ENCODE data around the gene NDUFA7. TPM values are rescaled to one million over a fixed set of nuclear protein-coding genes. Genes with fewer than 3 reads are reported as not detected.
"Not testable (repeated sequence)": the region's sequence is repeated elsewhere in the genome, so short reads cannot be mapped to it uniquely, and the experiment has no call there.

The NDUFA7 gene
- total and polyA plus RNA-seq, 11 donors = 74.5 to 393 (median 104) TPM

- H3K27ac ChIP-seq = peak overlapping the region in 10 of 12 donors; percentile 89 to 97 (median 92)
- DNase-seq (peak in 1 of 5 donors; percentile 9), ATAC-seq (no peak)
- no peaks in the 10 kb centered on the region for H3K27me3 ChIP-seq
- H3K36me3 ChIP-seq = peaks cover 0 to 47% (median 39%) of the 10 kb centered on the region in 9 donors
- H3K4me1 ChIP-seq = peaks cover 5 to 53% (median 36%) of the 10 kb centered on the region in 12 donors
- intact Hi-C loops (cut with DNase I) = loop anchor here in 3 of 10 donors (5.0 to 10.0 kb wide), 2 partner anchors 53 to 55 kb away; no protein-coding TSS in a partner anchor
- TF ChIP-seq, protein P1, sequence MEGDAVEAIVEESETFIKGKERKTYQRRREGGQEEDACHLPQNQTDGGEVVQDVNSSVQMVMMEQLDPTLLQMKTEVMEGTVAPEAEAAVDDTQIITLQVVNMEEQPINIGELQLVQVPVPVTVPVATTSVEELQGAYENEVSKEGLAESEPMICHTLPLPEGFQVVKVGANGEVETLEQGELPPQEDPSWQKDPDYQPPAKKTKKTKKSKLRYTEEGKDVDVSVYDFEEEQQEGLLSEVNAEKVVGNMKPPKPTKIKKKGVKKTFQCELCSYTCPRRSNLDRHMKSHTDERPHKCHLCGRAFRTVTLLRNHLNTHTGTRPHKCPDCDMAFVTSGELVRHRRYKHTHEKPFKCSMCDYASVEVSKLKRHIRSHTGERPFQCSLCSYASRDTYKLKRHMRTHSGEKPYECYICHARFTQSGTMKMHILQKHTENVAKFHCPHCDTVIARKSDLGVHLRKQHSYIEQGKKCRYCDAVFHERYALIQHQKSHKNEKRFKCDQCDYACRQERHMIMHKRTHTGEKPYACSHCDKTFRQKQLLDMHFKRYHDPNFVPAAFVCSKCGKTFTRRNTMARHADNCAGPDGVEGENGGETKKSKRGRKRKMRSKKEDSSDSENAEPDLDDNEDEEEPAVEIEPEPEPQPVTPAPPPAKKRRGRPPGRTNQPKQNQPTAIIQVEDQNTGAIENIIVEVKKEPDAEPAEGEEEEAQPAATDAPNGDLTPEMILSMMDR (IDR thresholded peaks at IDR 0.05) = no peak
- no peak for TF ChIP-seq POLR2A (IDR thresholded peaks at IDR 0.05)
- H3K9me3 ChIP-seq = no peaks in the 10 kb centered on the region
- peak overlapping the region in 11 of 12 donors; percentile 58 to 98 (median 81) for H3K4me3 ChIP-seq
- WGBS, 4 donors = 83 to 85% (median 85%) methylated on average over 19 of the region's 19 CpGs
These were observed 1.2 kb downstream of the NDUFA7 start for GRCh38 chr19:8319807-8320520.

DNA sequence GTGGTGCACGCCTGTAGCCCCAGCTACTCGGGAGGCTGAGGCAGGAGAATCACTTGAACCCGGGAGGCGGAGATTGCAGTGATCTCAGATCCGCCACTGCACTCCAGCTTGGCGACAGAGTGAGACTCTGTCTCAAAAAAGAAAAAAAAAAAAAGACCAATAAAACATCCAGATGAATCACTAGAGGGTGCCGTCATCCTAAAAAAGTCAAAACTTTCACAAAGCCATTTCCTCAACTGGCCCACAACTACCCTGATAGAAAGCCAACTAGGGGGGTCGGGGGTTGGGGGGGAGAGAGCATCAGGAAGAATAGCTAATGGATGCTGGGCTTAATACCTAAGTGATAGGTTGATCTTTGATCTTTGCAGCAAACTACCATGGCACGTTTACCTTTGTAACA, 2.3 kb downstream of the NDUFA7 start:
- not testable (repeated sequence) for H3K4me3 ChIP-seq, H3K27me3 ChIP-seq, DNase-seq, ATAC-seq, H3K27ac ChIP-seq, H3K9me3 ChIP-seq
- intact Hi-C loops (cut with DNase I) = loop anchor here in 1 of 10 donors (10.0 kb wide), 1 partner anchor 54 kb away; no protein-coding TSS in a partner anchor
- whole genome bisulfite sequencing, 4 donors = 80 to 86% (median 83%) methylated on average over 9 of the region's 9 CpGs
- peaks cover 5 to 42% (median 29%) of the 10 kb centered on the region in 12 donors for H3K4me1 ChIP-seq
- peaks cover 0 to 54% (median 43%) of the 10 kb centered on the region in 9 donors for H3K36me3 ChIP-seq

- peak overlapping the region in 1 of 12 donors; percentile 52 for H3K27ac ChIP-seq
- TF ChIP-seq POLR2A (IDR thresholded peaks at IDR 0.05) = no peak
- TF ChIP-seq, protein P1 (IDR thresholded peaks at IDR 0.05) = no peak
- peaks cover 0 to 60% (median 43%) of the 10 kb centered on the region in 9 donors for H3K36me3 ChIP-seq
- peaks cover 0 to 31% (median 20%) of the 10 kb centered on the region in 12 donors for H3K4me1 ChIP-seq
- intact Hi-C loops (cut with DNase I) = loop anchor here in 1 of 10 donors (10.0 kb wide), 1 partner anchor 52 kb away; no protein-coding TSS in a partner anchor
- H3K4me3 ChIP-seq = no peak overlapping the region
- ATAC-seq (no peak), DNase-seq (peak in 2 of 5 donors; percentile 18 to 34)
- H3K9me3 ChIP-seq = no peaks in the 10 kb centered on the region
- WGBS, 4 donors = 71 to 88% (median 76%) methylated on average over 10 to 14 of the region's 14 CpGs
- H3K27me3 ChIP-seq = no peaks in the 10 kb centered on the region
These were observed 4.6 kb downstream of the NDUFA7 start for GRCh38 chr19:8316351-8317125.

- intact Hi-C loops (cut with DNase I) = loop anchor here in 1 of 10 donors (10.0 kb wide), 1 partner anchor 50 kb away; no protein-coding TSS in a partner anchor
- 72 to 82% (median 77%) methylated on average over 11 of the region's 11 CpGs for WGBS, 4 donors
These were observed 6.1 kb downstream of the NDUFA7 start for GRCh38 chr19:8314981-8315640.

More at GRCh38 chr19:8314981-8315640, 6.1 kb downstream of the NDUFA7 start:
- H3K27me3 ChIP-seq, H3K9me3 ChIP-seq, H3K4me3 ChIP-seq, ATAC-seq: not testable (repeated sequence)
- H3K36me3 ChIP-seq = peaks cover 0 to 74% (median 55%) of the 10 kb centered on the region in 9 donors
- H3K27ac ChIP-seq = peak overlapping the region in 1 of 12 donors; percentile 13
- peaks cover 0 to 31% (median 16%) of the 10 kb centered on the region in 12 donors for H3K4me1 ChIP-seq
- DNase-seq = peak in 3 of 5 donors; percentile 4 to 8 (median 5)

Data from heart left ventricle (tissue), 16 donors.